ENCODE results near the gene CNN2. TPM values are rescaled to one million over a fixed set of nuclear protein-coding genes. Genes with fewer than 3 reads are reported as not detected.

The CNN2 gene
- total RNA-seq, 1 experiment from 2014 or later, result 194 TPM

DNA sequence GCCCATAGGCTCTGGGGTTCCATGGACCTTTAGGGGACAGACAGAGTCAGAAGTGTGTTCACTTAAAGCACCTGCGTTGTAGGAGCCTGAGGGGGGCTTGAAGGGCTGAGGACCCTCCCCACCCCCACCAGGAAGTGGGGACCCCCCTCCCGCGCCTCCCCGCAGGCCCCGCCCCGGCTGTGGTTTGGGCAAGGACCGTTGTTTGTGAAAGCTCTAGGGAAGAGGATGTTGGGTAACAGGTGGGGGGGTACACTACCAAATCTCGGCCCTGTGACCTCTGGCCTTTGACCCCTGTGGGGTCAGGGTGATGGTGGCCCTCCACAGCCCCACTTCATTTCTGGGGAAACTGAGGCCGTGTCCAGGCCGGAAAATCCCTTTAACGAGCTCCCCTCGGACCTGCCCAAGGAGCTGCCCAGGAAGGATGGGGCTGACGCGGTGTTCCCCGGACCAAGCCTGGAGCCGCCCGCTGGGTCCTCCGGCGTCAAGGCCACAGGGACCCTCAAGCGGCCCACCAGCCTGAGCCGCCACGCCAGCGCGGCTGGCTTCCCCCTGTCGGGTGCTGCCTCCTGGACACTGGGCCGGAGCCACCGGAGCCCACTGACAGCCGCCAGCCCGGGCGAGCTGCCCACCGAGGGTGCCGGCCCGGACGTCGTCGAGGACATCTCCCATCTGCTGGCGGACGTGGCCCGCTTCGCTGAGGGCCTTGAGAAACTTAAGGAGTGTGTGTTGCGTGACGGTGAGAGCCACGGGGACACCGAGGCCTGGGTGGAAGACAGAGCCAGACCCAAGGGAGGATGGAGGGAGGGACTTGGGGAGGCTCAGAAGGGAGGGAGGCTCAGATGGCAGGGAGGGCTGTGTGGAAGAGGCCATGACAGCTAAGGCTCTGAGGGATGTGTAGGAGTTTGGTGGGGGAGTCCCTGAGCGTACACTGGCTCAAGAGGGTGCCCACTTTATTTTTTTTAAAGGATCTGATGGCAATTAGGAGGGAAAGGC, 41.9 kb downstream of the CNN2 start:
- Mint-ChIP-seq H3K27me3 (ENCODE audit: insufficient read depth, unreplicated experiment) (no peaks in the 10 kb centered on the region), H3K36me3 (ENCODE audit: insufficient read depth, unreplicated experiment) (peaks cover 53% of the 10 kb centered on the region), H3K27ac (ENCODE audit: unreplicated experiment) (peak overlapping the region; percentile 21), H3K9me3 (ENCODE audit: unreplicated experiment) (no peaks in the 10 kb centered on the region), H3K4me3 (ENCODE audit: unreplicated experiment) (no peak overlapping the region), H3K4me1 (ENCODE audit: low read depth, unreplicated experiment) (peaks cover 7% of the 10 kb centered on the region)
- Histone ChIP-seq H3K9me3 (no peaks in the 10 kb centered on the region), H3K4me3 (ENCODE audit: low read depth, low read length) (no peak overlapping the region), H3K4me1 (peaks cover 15% of the 10 kb centered on the region), H3K27me3 (replicated peaks; ENCODE audit: control insufficient read depth, insufficient read depth, low read length) (no peaks in the 10 kb centered on the region), H3K36me3 (ENCODE audit: control insufficient read depth, insufficient read depth, low read length) (no peaks in the 10 kb centered on the region)
- ChIA-PET CTCF (no interaction called here), POLR2A (no interaction called here)
- intact Hi-C loops (cut with micrococcal nuclease; ENCODE audit: unreplicated experiment), result no loop called here
- no TSS peak for BruUV-seq (replicated peaks)
- DNase-seq, result no peak
- TF ChIP-seq, protein P1, sequence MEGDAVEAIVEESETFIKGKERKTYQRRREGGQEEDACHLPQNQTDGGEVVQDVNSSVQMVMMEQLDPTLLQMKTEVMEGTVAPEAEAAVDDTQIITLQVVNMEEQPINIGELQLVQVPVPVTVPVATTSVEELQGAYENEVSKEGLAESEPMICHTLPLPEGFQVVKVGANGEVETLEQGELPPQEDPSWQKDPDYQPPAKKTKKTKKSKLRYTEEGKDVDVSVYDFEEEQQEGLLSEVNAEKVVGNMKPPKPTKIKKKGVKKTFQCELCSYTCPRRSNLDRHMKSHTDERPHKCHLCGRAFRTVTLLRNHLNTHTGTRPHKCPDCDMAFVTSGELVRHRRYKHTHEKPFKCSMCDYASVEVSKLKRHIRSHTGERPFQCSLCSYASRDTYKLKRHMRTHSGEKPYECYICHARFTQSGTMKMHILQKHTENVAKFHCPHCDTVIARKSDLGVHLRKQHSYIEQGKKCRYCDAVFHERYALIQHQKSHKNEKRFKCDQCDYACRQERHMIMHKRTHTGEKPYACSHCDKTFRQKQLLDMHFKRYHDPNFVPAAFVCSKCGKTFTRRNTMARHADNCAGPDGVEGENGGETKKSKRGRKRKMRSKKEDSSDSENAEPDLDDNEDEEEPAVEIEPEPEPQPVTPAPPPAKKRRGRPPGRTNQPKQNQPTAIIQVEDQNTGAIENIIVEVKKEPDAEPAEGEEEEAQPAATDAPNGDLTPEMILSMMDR (IDR thresholded peaks at IDR 0.05; ENCODE audit: insufficient read depth in 1 of 2, low read depth in 1 of 2, low read length in 1 of 2, severe bottlenecking in 1 of 2, unreplicated experiment in 1 of 2), result no peak

DNA sequence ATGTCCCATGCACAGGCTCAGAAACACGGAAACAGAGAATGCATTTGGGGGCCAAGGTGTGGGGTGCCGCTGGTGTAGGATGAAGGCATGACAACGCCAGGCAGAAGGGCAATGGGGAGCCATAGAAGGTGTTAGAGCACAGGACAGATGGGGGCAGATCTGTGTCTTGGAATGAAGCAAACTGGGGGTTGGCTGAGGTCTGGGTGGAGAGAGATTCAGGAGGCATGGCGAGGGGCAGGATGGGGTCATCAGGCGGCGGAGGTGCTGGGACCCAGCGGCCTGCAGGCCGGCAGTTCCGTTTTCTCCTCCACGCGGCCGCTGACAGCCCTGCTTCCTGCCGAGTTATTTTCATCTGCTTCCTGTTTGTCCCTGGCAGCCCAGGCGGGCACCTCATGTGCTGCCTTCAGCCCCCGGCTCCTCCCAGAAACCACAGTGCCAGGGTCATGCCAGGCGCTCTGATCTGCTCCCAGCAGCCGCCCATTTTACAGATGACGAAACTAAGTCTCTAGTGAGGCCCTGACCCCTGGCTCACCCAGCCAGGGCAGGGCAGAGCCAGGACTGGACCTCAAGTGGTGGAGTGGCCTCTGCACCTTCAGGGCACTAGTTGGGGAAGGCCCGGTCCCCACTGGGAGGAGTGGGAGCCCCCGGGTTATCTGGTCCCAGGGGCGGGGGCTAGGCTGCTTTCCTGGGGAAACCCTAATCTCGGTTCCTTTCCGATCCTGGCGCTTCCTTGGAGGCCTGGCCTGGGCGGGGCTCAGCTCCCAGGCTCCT, 42.8 kb downstream of the CNN2 start:
- POLR2A ChIA-PET, result no interaction called here
- H3K4me3 ChIP-seq (ENCODE audit: low read depth, low read length), result no peak overlapping the region
- intact Hi-C loops (cut with micrococcal nuclease; ENCODE audit: unreplicated experiment), result no loop called here
- CTCF ChIA-PET, result no interaction called here
- no peaks in the 10 kb centered on the region; the same call in 1 of the 2 replicates for H3K36me3 ChIP-seq (ENCODE audit: control insufficient read depth, insufficient read depth, low read length)
- no peak for DNase-seq
- no peaks in the 10 kb centered on the region for H3K9me3 ChIP-seq
- Mint-ChIP-seq H3K36me3 (ENCODE audit: insufficient read depth, unreplicated experiment) (peaks cover 50% of the 10 kb centered on the region), H3K27ac (ENCODE audit: unreplicated experiment) (peak overlapping the region; percentile 21), H3K27me3 (ENCODE audit: insufficient read depth, unreplicated experiment) (no peaks in the 10 kb centered on the region), H3K9me3 (ENCODE audit: unreplicated experiment) (no peaks in the 10 kb centered on the region), H3K4me1 (ENCODE audit: low read depth, unreplicated experiment) (peaks cover 7% of the 10 kb centered on the region), H3K4me3 (ENCODE audit: unreplicated experiment) (no peak overlapping the region)
- BruUV-seq (replicated peaks), result no TSS peak
- H3K4me1 ChIP-seq, result peaks cover 12% of the 10 kb centered on the region
- H3K27me3 ChIP-seq (replicated peaks; ENCODE audit: control insufficient read depth, insufficient read depth, low read length), result no peaks in the 10 kb centered on the region
- TF ChIP-seq, protein P1 (IDR thresholded peaks at IDR 0.05; ENCODE audit: insufficient read depth in 1 of 2, low read depth in 1 of 2, low read length in 1 of 2, severe bottlenecking in 1 of 2, unreplicated experiment in 1 of 2), result no peak

DNA sequence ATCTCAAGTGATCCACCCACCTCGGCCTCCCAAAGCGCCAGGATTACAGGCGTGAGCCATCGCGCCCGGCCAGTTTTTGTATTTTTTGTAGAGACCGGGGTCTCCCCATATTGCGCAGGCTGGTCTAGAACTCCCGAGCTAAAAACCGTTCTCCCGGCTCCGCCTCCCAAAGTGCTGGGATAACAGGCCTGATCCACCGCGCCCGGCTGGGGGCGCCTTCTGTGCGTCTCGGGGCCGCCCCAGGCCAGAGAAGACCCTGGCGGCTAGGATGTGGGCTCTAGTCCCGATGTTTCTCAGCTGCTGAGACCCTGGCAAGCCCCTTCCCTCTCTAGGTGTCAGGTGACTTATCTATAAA, 44.1 kb downstream of the CNN2 start:
- Mint-ChIP-seq H3K4me1 (ENCODE audit: low read depth, unreplicated experiment) (peaks cover 10% of the 10 kb centered on the region), H3K4me3 (ENCODE audit: unreplicated experiment) (no peak overlapping the region), H3K36me3 (ENCODE audit: insufficient read depth, unreplicated experiment) (peaks cover 46% of the 10 kb centered on the region), H3K27ac (ENCODE audit: unreplicated experiment) (no peak overlapping the region), H3K27me3 (ENCODE audit: insufficient read depth, unreplicated experiment) (no peaks in the 10 kb centered on the region), H3K9me3 (ENCODE audit: unreplicated experiment) (no peaks in the 10 kb centered on the region)
- no TSS peak for BruUV-seq (replicated peaks)
- H3K4me3 ChIP-seq (ENCODE audit: low read depth, low read length), result peak overlapping the region; percentile 25
- H3K9me3 ChIP-seq, result no peaks in the 10 kb centered on the region
- intact Hi-C loops (cut with micrococcal nuclease; ENCODE audit: unreplicated experiment), result no loop called here
- TF ChIP-seq, protein P1 (IDR thresholded peaks at IDR 0.05; ENCODE audit: insufficient read depth in 1 of 2, low read depth in 1 of 2, low read length in 1 of 2, severe bottlenecking in 1 of 2, unreplicated experiment in 1 of 2), result no peak
- DNase-seq, result no peak
- H3K36me3 ChIP-seq (ENCODE audit: control insufficient read depth, insufficient read depth, low read length), result no peaks in the 10 kb centered on the region; the same call in 1 of the 2 replicates
- CTCF ChIA-PET, result no interaction called here
- H3K27me3 ChIP-seq (replicated peaks; ENCODE audit: control insufficient read depth, insufficient read depth, low read length), result no peaks in the 10 kb centered on the region
- POLR2A ChIA-PET, result no interaction called here
- H3K4me1 ChIP-seq, result peaks cover 16% of the 10 kb centered on the region
